Endothelial cell of umbilical vein (primary cell): ENCODE data around the gene FMN2.
"Not testable (repeated sequence)": the region's sequence is repeated elsewhere in the genome, so short reads cannot be mapped to it uniquely, and the experiment has no call there.

Experiments
- EZH2 ChIP-seq: IDR thresholded peaks from 2 replicates; pipeline ENCODE4 v1.6.1; 2012; ENCODE audit warnings: borderline replicate concordance, low read depth, mild to moderate bottlenecking, moderate library complexity, low read length, inconsistent platforms; ENCODE audit not compliant: severe bottlenecking
- FOS ChIP-seq: IDR thresholded peaks from 2 replicates; pipeline ENCODE4 v1.6.1; 2011; ENCODE audit warnings: mild to moderate bottlenecking, low read length, moderate library complexity, borderline replicate concordance; ENCODE audit not compliant: insufficient read depth
- GATA2 ChIP-seq: IDR thresholded peaks from 2 replicates; pipeline ENCODE4 v1.7.0; 2011; ENCODE audit warnings: low read depth, mild to moderate bottlenecking, moderate library complexity, mixed read lengths, low read length; ENCODE audit not compliant: insufficient read length, insufficient read depth
- JUN ChIP-seq: IDR thresholded peaks from 2 replicates; pipeline ENCODE4 v1.6.1; 2011; ENCODE audit warnings: borderline replicate concordance, low read depth; ENCODE audit not compliant: insufficient read length, insufficient read depth
- MYC ChIP-seq: IDR thresholded peaks from one replicate; pipeline ENCODE4 v1.6.1; 2011; ENCODE audit warnings: mild to moderate bottlenecking, low read depth, low read length
- POLR2A ChIP-seq: IDR thresholded peaks from 2 replicates; pipeline ENCODE4 v1.6.1; 2012; ENCODE audit warnings: low read depth, mild to moderate bottlenecking, control low read depth, low read length
- POLR2AphosphoS5 ChIP-seq: IDR thresholded peaks from 2 replicates; pipeline ENCODE4 v1.6.1; 2012; ENCODE audit warnings: low read depth, mild to moderate bottlenecking, control low read depth, low read length, moderate library complexity; ENCODE audit not compliant: insufficient read depth
- TF ChIP-seq, protein P1 (sequence below), 2 donors: IDR thresholded peaks; 1 replicate in 1 of 2; 2 replicates in 1 of 2; pipeline ENCODE4 v1.5.1; 2011; ENCODE audit warnings: low read length in 2 of 2, mild to moderate bottlenecking in 2 of 2, moderate library complexity in 2 of 2, control low read depth in 1 of 2, inconsistent platforms in 1 of 2, low read depth in 1 of 2; ENCODE audit not compliant: insufficient read depth in 1 of 2; ENCODE audit errors: extremely low read depth in 1 of 2
- TF ChIP-seq, protein P2 (sequence below): IDR thresholded peaks from 2 replicates; pipeline ENCODE4 v1.6.1; 2011; ENCODE audit not compliant: insufficient read depth, insufficient read length

GRCh38 chr1:240415011-240415410 lies 323.3 kb downstream of the FMN2 start:
- TF ChIP-seq POLR2AphosphoS5, POLR2A, EZH2, MYC, JUN, FOS, GATA2: not testable (repeated sequence)
- TF ChIP-seq, protein P1, sequence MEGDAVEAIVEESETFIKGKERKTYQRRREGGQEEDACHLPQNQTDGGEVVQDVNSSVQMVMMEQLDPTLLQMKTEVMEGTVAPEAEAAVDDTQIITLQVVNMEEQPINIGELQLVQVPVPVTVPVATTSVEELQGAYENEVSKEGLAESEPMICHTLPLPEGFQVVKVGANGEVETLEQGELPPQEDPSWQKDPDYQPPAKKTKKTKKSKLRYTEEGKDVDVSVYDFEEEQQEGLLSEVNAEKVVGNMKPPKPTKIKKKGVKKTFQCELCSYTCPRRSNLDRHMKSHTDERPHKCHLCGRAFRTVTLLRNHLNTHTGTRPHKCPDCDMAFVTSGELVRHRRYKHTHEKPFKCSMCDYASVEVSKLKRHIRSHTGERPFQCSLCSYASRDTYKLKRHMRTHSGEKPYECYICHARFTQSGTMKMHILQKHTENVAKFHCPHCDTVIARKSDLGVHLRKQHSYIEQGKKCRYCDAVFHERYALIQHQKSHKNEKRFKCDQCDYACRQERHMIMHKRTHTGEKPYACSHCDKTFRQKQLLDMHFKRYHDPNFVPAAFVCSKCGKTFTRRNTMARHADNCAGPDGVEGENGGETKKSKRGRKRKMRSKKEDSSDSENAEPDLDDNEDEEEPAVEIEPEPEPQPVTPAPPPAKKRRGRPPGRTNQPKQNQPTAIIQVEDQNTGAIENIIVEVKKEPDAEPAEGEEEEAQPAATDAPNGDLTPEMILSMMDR (IDR thresholded peaks at IDR 0.05; ENCODE audit: extremely low read depth in 1 of 2, insufficient read depth in 1 of 2, low read depth in 1 of 2, low read length in 2 of 2): not testable (repeated sequence)
- TF ChIP-seq, protein P2, sequence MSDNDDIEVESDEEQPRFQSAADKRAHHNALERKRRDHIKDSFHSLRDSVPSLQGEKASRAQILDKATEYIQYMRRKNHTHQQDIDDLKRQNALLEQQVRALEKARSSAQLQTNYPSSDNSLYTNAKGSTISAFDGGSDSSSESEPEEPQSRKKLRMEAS: not testable (repeated sequence)
